IMR-90 (cell line): Measurements from ENCODE around the gene SLC24A3. TPM values are rescaled to one million over a fixed set of nuclear protein-coding genes. Genes with fewer than 3 reads are reported as not detected.

Experiments
- ATAC-seq: fragments of 200-7000 bp; cut with Tn5 transposase; 2 replicates; pipeline ENCODE4 v1.9.1; 2020; ENCODE audit warnings: low read depth, mild to moderate bottlenecking, moderate library complexity
- BruUV-seq: library from RNA; stranded (reverse); fragments of 400-500 nt; replicated peaks from 2 replicates; lab custom pipeline; 2021; lab: Mats Ljungman, UMichigan
- CTCF ChIA-PET: fragments of 300-600 bp; formaldehyde crosslinking; extraction: SDS; loops from one replicate; lab custom pipeline; 2021; ENCODE audit warnings: antibody characterized with exemption; lab: Yijun Ruan, JAX
- POLR2A ChIA-PET: fragments of 300-600 bp; sonication (Branson Sonifier 250); formaldehyde crosslinking; loops from one replicate; lab custom pipeline; 2022; ENCODE audit warnings: antibody characterized with exemption; ENCODE audit not compliant: unreplicated experiment; lab: Charles Lee
- DNase-seq: peaks from one replicate; pipeline ENCODE4 v3.0.0; 2013
- H2AFZ ChIP-seq: replicated peaks from 2 replicates; pipeline ENCODE3; 2013; ENCODE audit warnings: low read length, mild to moderate bottlenecking; ENCODE audit not compliant: poor library complexity
- H2AK5ac ChIP-seq: 2 replicates; pipeline ENCODE4 v1.6.1; 2013; ENCODE audit warnings: low read depth, low read length, inconsistent platforms
- H2AK9ac ChIP-seq: replicated peaks from 2 replicates; pipeline ENCODE3; 2013; ENCODE audit warnings: mild to moderate bottlenecking, low read depth, low read length, moderate library complexity; ENCODE audit not compliant: poor library complexity
- H2BK120ac ChIP-seq: 2 replicates; pipeline ENCODE4 v1.6.1; 2013; ENCODE audit warnings: low read depth, low read length, inconsistent platforms
- H2BK15ac ChIP-seq: 3 replicates; pipeline ENCODE4 v1.6.1; 2013; ENCODE audit warnings: low read depth, low read length, inconsistent platforms
- H2BK20ac ChIP-seq: 2 replicates; pipeline ENCODE4 v1.6.1; 2013; ENCODE audit warnings: low read depth, mild to moderate bottlenecking, inconsistent platforms, low read length, moderate library complexity
- H2BK5ac ChIP-seq: 2 replicates; pipeline ENCODE4 v1.6.1; 2013; ENCODE audit warnings: mild to moderate bottlenecking, low read depth, low read length, inconsistent platforms; ENCODE audit not compliant: poor library complexity, severe bottlenecking
- H3K14ac ChIP-seq: replicated peaks from 2 replicates; pipeline ENCODE4 v1.6.1; 2013; ENCODE audit warnings: low read depth, low read length, inconsistent platforms
- H3K18ac ChIP-seq: 2 replicates; pipeline ENCODE4 v1.6.1; 2013; ENCODE audit warnings: low read depth, low read length, control low read depth
- H3K23ac ChIP-seq: 2 replicates; pipeline ENCODE4 v1.6.1; 2013; ENCODE audit warnings: low read depth, low read length, inconsistent platforms
- H3K27ac ChIP-seq: 2 replicates; pipeline ENCODE4 v1.5.1; 2013; ENCODE audit warnings: mild to moderate bottlenecking, control low read depth, low read length; ENCODE audit not compliant: insufficient read depth
- H3K27me3 ChIP-seq: 2 replicates; pipeline ENCODE4 v1.6.1; 2013; ENCODE audit warnings: low read length; ENCODE audit not compliant: control insufficient read depth, insufficient read depth
- H3K36me3 ChIP-seq: 2 replicates; pipeline ENCODE4 v1.6.1; 2013; ENCODE audit warnings: low read length, mixed read lengths; ENCODE audit not compliant: control insufficient read depth, insufficient read depth
- H3K4ac ChIP-seq: 2 replicates; pipeline ENCODE4 v1.6.1; 2013; ENCODE audit warnings: low read depth, low read length, inconsistent platforms
- H3K4me1 ChIP-seq: 2 replicates; pipeline ENCODE4 v1.6.1; 2013; ENCODE audit warnings: low read length, mixed read lengths; ENCODE audit not compliant: control insufficient read depth, insufficient read depth
- H3K4me2 ChIP-seq: 2 replicates; pipeline ENCODE4 v1.6.1; 2013; ENCODE audit warnings: low read depth, mild to moderate bottlenecking, control low read depth, low read length, moderate library complexity
- H3K4me3 ChIP-seq: 2 replicates; pipeline ENCODE4 v1.5.1; 2013; ENCODE audit warnings: low read depth, mild to moderate bottlenecking, control low read depth, low read length, moderate library complexity; ENCODE audit not compliant: insufficient read depth
- H3K56ac ChIP-seq: 2 replicates; pipeline ENCODE4 v1.6.1; 2013; ENCODE audit warnings: low read length, inconsistent platforms; ENCODE audit not compliant: insufficient read depth; ENCODE audit errors: extremely low read depth
- H3K79me1 ChIP-seq, 2 experiments: 2 replicates each; pipeline ENCODE4 v1.6.1; 2013; ENCODE audit warnings: low read length in 2 of 2, inconsistent platforms in 1 of 2, low read depth in 1 of 2
- H3K9ac ChIP-seq: 2 replicates; pipeline ENCODE4 v1.6.1; 2013; ENCODE audit warnings: low read depth, low read length, control low read depth
- H3K9me1 ChIP-seq: 2 replicates; pipeline ENCODE4 v1.6.1; 2013; ENCODE audit warnings: low read length, inconsistent platforms; ENCODE audit not compliant: insufficient read depth
- H3K9me3 ChIP-seq: 2 replicates; pipeline ENCODE4 v1.6.1; 2013; ENCODE audit warnings: low read length; ENCODE audit not compliant: control insufficient read depth, insufficient read depth
- H4K20me1 ChIP-seq: 2 replicates; pipeline ENCODE4 v1.6.1; 2013; ENCODE audit warnings: low read length, inconsistent platforms; ENCODE audit not compliant: insufficient read depth
- H4K5ac ChIP-seq: 2 replicates; pipeline ENCODE4 v1.6.1; 2013; ENCODE audit warnings: mild to moderate bottlenecking, low read depth, low read length, control low read depth
- H4K8ac ChIP-seq, 2 experiments: 2 replicates each; pipeline ENCODE4 v1.6.1; 2013; ENCODE audit warnings: low read depth in 2 of 2, low read length in 2 of 2, control low read depth in 1 of 2, inconsistent platforms in 1 of 2
- H4K91ac ChIP-seq: 2 replicates; pipeline ENCODE4 v1.6.1; 2013; ENCODE audit warnings: low read depth, low read length, inconsistent platforms; ENCODE audit not compliant: insufficient read depth
- CEBPB ChIP-seq: IDR thresholded peaks from 2 replicates; pipeline ENCODE4 v1.6.1; 2012; ENCODE audit warnings: low read depth, low read length, improper control_type of control experiment
- CHD1 ChIP-seq: IDR thresholded peaks from 2 replicates; pipeline ENCODE4 v1.6.1; 2012; ENCODE audit warnings: low read depth, low read length, improper control_type of control experiment
- MAFK ChIP-seq: IDR thresholded peaks from 2 replicates; pipeline ENCODE4 v1.6.1; 2012; ENCODE audit warnings: low read depth, low read length, improper control_type of control experiment
- MXI1 ChIP-seq: IDR thresholded peaks from 2 replicates; pipeline ENCODE4 v1.6.1; 2012; ENCODE audit warnings: low read depth, mild to moderate bottlenecking, low read length, moderate library complexity, borderline replicate concordance
- RCOR1 ChIP-seq: IDR thresholded peaks from 2 replicates; pipeline ENCODE4 v1.6.1; 2012; ENCODE audit warnings: mild to moderate bottlenecking, low read length, improper control_type of control experiment; ENCODE audit not compliant: insufficient replicate concordance
- SMC3 ChIP-seq: fragments of 150-350 bp; IDR thresholded peaks from 2 replicates; pipeline ENCODE4 v1.6.1; 2016; ENCODE audit warnings: low read depth, mild to moderate bottlenecking, antibody characterized with exemption, low read length, moderate library complexity
- WGBS, 2 experiments: methylation state at CpG; one replicate each; pipeline versions ENCODE4 v1.1.5 to v1.1.7; 2013; ENCODE audit warnings: missing lambda C conversion rate in 2 of 2; ENCODE audit not compliant: insufficient read length in 1 of 2; ENCODE audit errors: extremely low coverage in 2 of 2; 5-methylcytosine and 5-hydroxymethylcytosine counted together
- dilution Hi-C: fragments of 300-500 bp; cut with HindIII; formaldehyde crosslinking; loops from one replicate; pipeline ENCODE4 v1.14.3; 2018; ENCODE audit warnings: low sequenced_read_pairs; ENCODE audit not compliant: unreplicated experiment
- in situ Hi-C: fragments of 300-500 bp; cut with MboI; formaldehyde crosslinking; loops from 3 replicates; pipeline ENCODE4 v1.14.3; 2019; ENCODE audit warnings: low sequenced_read_pairs, inconsistent platforms, mixed read lengths
- intact Hi-C: fragments of 100-400 bp; cut with micrococcal nuclease; formaldehyde crosslinking; loops from 2 replicates; pipeline ENCODE4 v1.10.0; 2022
- polyA plus RNA-seq, 3 experiments: library from polyadenylated mRNA; depleted of rRNA; stranded (reverse); fragments of >200 nt; gene quantifications; 2 replicates each; pipeline ENCODE4 v1.2.3, GENCODE V29; 2012; ENCODE audit warnings: low replicate concordance in 1 of 3
- total RNA-seq: library from RNA; depleted of rRNA; stranded (reverse); fragments of >200 nt; gene quantifications from 2 replicates; pipeline ENCODE4 v1.2.3, GENCODE V29; 2012
- TF ChIP-seq, protein P1 (sequence below): fragments of 150-350 bp; IDR thresholded peaks from 2 replicates; pipeline ENCODE4 v1.6.1; 2017; ENCODE audit warnings: mild to moderate bottlenecking, antibody characterized with exemption, low read length, low read depth

The SLC24A3 gene
- total and polyA plus RNA-seq, 2 of the 4 experiments (the other 2 are of a cell fraction): not detected

- Histone ChIP-seq H4K8ac (no peak overlapping the region), H2AK9ac (no peak overlapping the region), H2BK15ac (no peak overlapping the region), H3K9me1 (no peaks in the 10 kb centered on the region), H4K91ac (no peak overlapping the region), H3K4me3 (no peak overlapping the region), H4K5ac (no peak overlapping the region), H2BK20ac (no peak overlapping the region), H3K4me2 (no peak overlapping the region), H3K23ac (no peak overlapping the region), H2AFZ (no peak overlapping the region), H3K79me1 (no peaks in the 10 kb centered on the region), H3K27me3 (peaks cover 23% of the 10 kb centered on the region), H3K36me3 (no peaks in the 10 kb centered on the region), H3K9ac (no peak overlapping the region), H3K56ac (no peak overlapping the region), H2AK5ac (no peak overlapping the region), H3K4ac (no peak overlapping the region), H3K4me1 (no peaks in the 10 kb centered on the region), H3K9me3 (no peaks in the 10 kb centered on the region), H3K18ac (no peak overlapping the region), H3K27ac (no peak overlapping the region), H3K14ac (no peak overlapping the region), H2BK5ac (no peak overlapping the region), H4K20me1 (no peaks in the 10 kb centered on the region), H2BK120ac (no peak overlapping the region)
- no CpG with 5 or more reads among the region's 11 CpGs for WGBS, 2 experiments
- CTCF ChIA-PET: no interaction called here
- in situ Hi-C loops: no loop called here
- TF ChIP-seq, protein P1, sequence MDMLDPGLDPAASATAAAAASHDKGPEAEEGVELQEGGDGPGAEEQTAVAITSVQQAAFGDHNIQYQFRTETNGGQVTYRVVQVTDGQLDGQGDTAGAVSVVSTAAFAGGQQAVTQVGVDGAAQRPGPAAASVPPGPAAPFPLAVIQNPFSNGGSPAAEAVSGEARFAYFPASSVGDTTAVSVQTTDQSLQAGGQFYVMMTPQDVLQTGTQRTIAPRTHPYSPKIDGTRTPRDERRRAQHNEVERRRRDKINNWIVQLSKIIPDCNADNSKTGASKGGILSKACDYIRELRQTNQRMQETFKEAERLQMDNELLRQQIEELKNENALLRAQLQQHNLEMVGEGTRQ: no peak
- TF ChIP-seq CHD1: no peak
- no peak for TF ChIP-seq MXI1
- TF ChIP-seq CEBPB: no peak
- no peak for TF ChIP-seq RCOR1
- no peak for TF ChIP-seq SMC3
- TF ChIP-seq MAFK: no peak
- POLR2A ChIA-PET: no interaction called here
- BruUV-seq: no TSS peak
- dilution Hi-C loops: no loop called here
- DNase-seq: no peak
- intact Hi-C loops: no loop called here
- ATAC-seq: no peak
These were observed 511.5 kb downstream of the SLC24A3 start for GRCh38 chr20:19723813-19724430.
